Muscle of leg (tissue), 11 donors: Measurements from ENCODE around the gene PTPRJ. TPM values are rescaled to one million over a fixed set of nuclear protein-coding genes. Genes with fewer than 3 reads are reported as not detected.

Experiments
- DNase-seq: peaks from one replicate; pipeline ENCODE4 v3.0.0; 2013
- H3K27ac ChIP-seq: one replicate; pipeline ENCODE4 v1.5.1; 2013; ENCODE audit warnings: mild to moderate bottlenecking, low read length, control low read depth
- H3K27me3 ChIP-seq: one replicate; pipeline ENCODE4 v1.6.1; 2013; ENCODE audit warnings: low read length; ENCODE audit not compliant: control insufficient read depth, insufficient read depth
- H3K36me3 ChIP-seq: one replicate; pipeline ENCODE4 v1.6.1; 2013; ENCODE audit warnings: low read length; ENCODE audit not compliant: control insufficient read depth, insufficient read depth
- H3K4me1 ChIP-seq: one replicate; pipeline ENCODE4 v1.6.1; 2013; ENCODE audit warnings: low read length; ENCODE audit not compliant: control insufficient read depth, insufficient read depth
- H3K4me3 ChIP-seq: one replicate; pipeline ENCODE4 v1.5.1; 2013; ENCODE audit warnings: low read length, control low read depth
- H3K9me3 ChIP-seq: replicated peaks from 2 replicates; pipeline ENCODE4 v1.6.1; 2013; ENCODE audit warnings: low read depth, low read length; ENCODE audit not compliant: control insufficient read depth
- WGBS: methylation state at CpG from one replicate; pipeline ENCODE4 v1.1.5; 2013; ENCODE audit warnings: missing lambda C conversion rate; ENCODE audit not compliant: insufficient coverage; 5-methylcytosine and 5-hydroxymethylcytosine counted together
- polyA plus RNA-seq, 8 donors: library from polyadenylated mRNA; unstranded; fragments of 120-200 nt; gene quantifications; one replicate each; pipeline versions ENCODE4 v1.2.1 to v1.2.3, GENCODE V29; 2013; ENCODE audit warnings: inconsistent platforms in 1 of 8, low replicate concordance in 1 of 8; ENCODE audit not compliant: insufficient read length in 8 of 8, insufficient read depth in 1 of 8
- total RNA-seq: library from RNA; stranded (reverse); fragments of 120-200 nt; gene quantifications from one replicate; pipeline ENCODE4 v1.2.4, GENCODE V29; 2013

The PTPRJ gene
- total and polyA plus RNA-seq, 9 donors = 2.9 to 6.0 (median 3.6) TPM

DNA sequence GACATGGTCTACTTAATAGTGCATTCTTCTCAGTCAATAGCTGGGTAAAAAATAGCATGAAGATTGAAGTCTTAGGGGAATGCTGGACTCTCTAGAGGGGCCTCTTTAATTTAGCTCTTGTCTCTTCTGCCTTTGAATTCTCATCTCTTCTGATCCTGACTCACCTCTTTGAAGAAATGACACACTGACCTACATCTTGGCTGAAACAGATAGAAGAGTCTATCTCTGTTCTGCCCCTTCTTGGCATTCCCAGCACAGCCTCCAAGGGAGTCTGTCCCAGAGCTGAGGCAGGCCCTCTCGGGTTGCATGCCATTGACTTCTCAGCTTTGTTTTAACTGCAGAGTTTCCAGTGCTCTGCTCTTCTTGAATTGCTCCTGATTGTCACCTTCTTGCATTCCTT is 55.7 kb downstream of the PTPRJ start:
- Histone ChIP-seq H3K4me3 (no peak overlapping the region), H3K27me3 (no peaks in the 10 kb centered on the region), H3K36me3 (no peaks in the 10 kb centered on the region), H3K27ac (no peak overlapping the region), H3K9me3 (no peaks in the 10 kb centered on the region), H3K4me1 (peaks cover 22% of the 10 kb centered on the region)
- WGBS = 13% methylated on average over 1 of the region's 1 CpG
- DNase-seq = no peak

GRCh38 chr11:48036466-48036865 is 56.1 kb downstream of the PTPRJ start:
- no peak overlapping the region for H3K4me3 ChIP-seq
- peak; percentile 94 for DNase-seq
- H3K36me3 ChIP-seq = no peaks in the 10 kb centered on the region
- peaks cover 18% of the 10 kb centered on the region for H3K4me1 ChIP-seq
- no peaks in the 10 kb centered on the region for H3K27me3 ChIP-seq
- WGBS = no CpG with 5 or more reads among the region's 4 CpGs
- H3K9me3 ChIP-seq = no peaks in the 10 kb centered on the region
- peak overlapping the region; percentile 21 for H3K27ac ChIP-seq

DNA sequence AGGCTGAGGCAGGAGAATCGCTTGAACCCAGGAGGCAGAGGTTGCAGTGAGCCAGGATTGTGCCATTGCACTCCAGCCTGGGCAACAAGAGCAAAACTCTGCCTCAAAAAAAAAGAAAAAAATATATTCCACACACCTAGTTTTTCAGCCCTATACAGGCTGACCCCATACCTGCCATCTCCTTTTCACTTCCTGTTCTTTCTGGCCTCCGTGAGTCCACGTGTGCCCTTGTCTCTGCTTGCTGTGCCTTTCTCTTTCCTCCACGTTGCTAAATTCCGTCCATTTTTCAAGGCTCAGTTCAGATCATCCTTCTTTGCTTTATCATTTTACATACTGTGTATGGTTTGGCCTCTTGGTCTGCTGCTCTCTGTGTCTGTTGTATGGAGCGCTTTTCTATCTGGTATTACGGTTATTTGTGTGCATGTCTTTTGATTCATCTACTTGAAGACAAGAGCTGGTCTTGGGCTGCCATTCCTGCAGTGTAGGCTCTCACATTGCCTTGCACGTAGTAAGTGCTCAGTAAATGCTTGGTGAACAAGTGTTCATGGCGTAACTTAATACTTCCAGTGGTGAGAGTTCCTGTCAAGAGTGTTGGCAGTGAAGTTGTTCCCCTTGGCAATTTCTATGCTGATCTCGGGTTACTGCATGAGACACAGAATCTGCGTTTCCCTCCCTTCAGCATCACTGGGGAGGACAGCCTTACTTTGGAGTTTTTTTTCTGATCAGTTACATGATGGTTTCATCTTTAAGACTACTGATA is 57.5 kb downstream of the PTPRJ start:
- Histone ChIP-seq H3K4me1 (peaks cover 17% of the 10 kb centered on the region), H3K36me3 (no peaks in the 10 kb centered on the region), H3K27ac (no peak overlapping the region), H3K27me3 (no peaks in the 10 kb centered on the region), H3K4me3 (no peak overlapping the region), H3K9me3 (no peaks in the 10 kb centered on the region)
- WGBS = 90% methylated on average over 4 of the region's 11 CpGs
- peak; percentile 56 for DNase-seq

- 81% methylated on average over 8 of the region's 13 CpGs for WGBS
- H3K27ac ChIP-seq = no peak overlapping the region
- peaks cover 12% of the 10 kb centered on the region for H3K4me1 ChIP-seq
- H3K4me3 ChIP-seq = no peak overlapping the region
- no peaks in the 10 kb centered on the region for H3K9me3 ChIP-seq
- no peaks in the 10 kb centered on the region for H3K27me3 ChIP-seq
- no peaks in the 10 kb centered on the region for H3K36me3 ChIP-seq
- DNase-seq = no peak
These were observed 60.6 kb downstream of the PTPRJ start for GRCh38 chr11:48040830-48041444.

GRCh38 chr11:48041877-48042695 is 61.7 kb downstream of the PTPRJ start:
- Histone ChIP-seq H3K27me3 (no peaks in the 10 kb centered on the region), H3K27ac (no peak overlapping the region), H3K36me3 (no peaks in the 10 kb centered on the region), H3K9me3 (no peaks in the 10 kb centered on the region), H3K4me1 (peaks cover 8% of the 10 kb centered on the region), H3K4me3 (no peak overlapping the region)
- DNase-seq = no peak
- WGBS = 100% methylated on average over 2 of the region's 5 CpGs

DNA sequence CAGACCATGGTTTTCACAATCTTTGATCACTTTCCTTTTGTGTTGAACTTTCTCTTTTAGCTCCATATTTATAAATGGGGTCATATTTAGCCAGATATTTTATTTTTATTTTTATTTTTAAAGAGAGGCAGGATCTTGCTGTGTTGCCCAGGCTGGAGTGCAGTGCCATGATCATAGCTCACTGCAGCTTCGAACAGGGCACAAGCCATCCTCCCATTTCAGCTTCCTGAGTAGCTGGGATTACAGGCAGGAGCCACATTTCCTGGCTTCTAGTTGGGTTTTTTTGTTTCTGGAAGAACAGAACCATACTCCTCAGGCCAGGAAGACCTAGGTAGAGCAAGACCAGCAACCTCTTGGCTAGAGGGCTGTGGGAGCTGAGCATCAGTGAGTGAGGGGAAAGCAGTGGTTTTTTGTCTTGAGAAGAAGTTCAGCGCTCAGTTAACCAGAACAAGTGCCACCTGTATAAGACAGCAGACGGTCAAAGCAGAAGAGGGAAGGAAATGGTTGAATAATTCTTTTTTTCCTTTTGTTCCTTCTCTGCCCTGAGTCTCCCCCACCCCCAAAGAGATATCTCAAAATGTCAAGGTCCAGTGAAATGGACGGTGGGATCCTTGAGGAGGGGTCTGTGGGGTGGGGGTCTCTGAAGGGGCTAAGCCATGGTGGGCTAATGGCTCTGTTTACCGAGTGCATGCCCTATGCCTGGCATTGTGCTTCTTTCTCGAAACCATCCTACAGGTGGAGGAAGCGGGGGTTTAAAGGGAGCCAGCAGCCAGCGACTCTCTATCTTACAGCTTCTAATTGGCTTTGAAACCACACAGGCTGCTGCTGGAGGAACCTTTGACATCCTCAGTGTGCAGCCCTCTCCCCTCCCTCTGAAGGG is 63.0 kb downstream of the PTPRJ start:
- WGBS = 66% methylated on average over 5 of the region's 8 CpGs
- H3K36me3 ChIP-seq = no peaks in the 10 kb centered on the region
- no peak for DNase-seq
- no peak overlapping the region for H3K27ac ChIP-seq
- no peaks in the 10 kb centered on the region for H3K9me3 ChIP-seq
- peaks cover 4% of the 10 kb centered on the region for H3K4me1 ChIP-seq
- H3K27me3 ChIP-seq = no peaks in the 10 kb centered on the region
- no peak overlapping the region for H3K4me3 ChIP-seq

GRCh38 chr11:48043991-48044512 is 63.7 kb downstream of the PTPRJ start:
- no peak for DNase-seq
- no peaks in the 10 kb centered on the region for H3K36me3 ChIP-seq
- no peak overlapping the region for H3K4me3 ChIP-seq
- no peaks in the 10 kb centered on the region for H3K9me3 ChIP-seq
- no peak overlapping the region for H3K27ac ChIP-seq
- H3K4me1 ChIP-seq = peaks cover 6% of the 10 kb centered on the region
- WGBS = 83% methylated on average over 4 of the region's 9 CpGs
- H3K27me3 ChIP-seq = no peaks in the 10 kb centered on the region

GRCh38 chr11:48044577-48044976 is 64.2 kb downstream of the PTPRJ start:
- H3K27ac ChIP-seq = no peak overlapping the region
- H3K36me3 ChIP-seq = no peaks in the 10 kb centered on the region
- no peak overlapping the region for H3K4me3 ChIP-seq
- no peaks in the 10 kb centered on the region for H3K9me3 ChIP-seq
- H3K4me1 ChIP-seq = peaks cover 6% of the 10 kb centered on the region
- H3K27me3 ChIP-seq = no peaks in the 10 kb centered on the region
- no peak for DNase-seq
- 94% methylated on average over 3 of the region's 7 CpGs for whole genome bisulfite sequencing

GRCh38 chr11:48045536-48045935 is 65.2 kb downstream of the PTPRJ start:
- H3K36me3 ChIP-seq = no peaks in the 10 kb centered on the region
- H3K9me3 ChIP-seq = no peaks in the 10 kb centered on the region
- H3K4me3 ChIP-seq = no peak overlapping the region
- peaks cover 6% of the 10 kb centered on the region for H3K4me1 ChIP-seq
- no peak overlapping the region for H3K27ac ChIP-seq
- no peak for DNase-seq
- no peaks in the 10 kb centered on the region for H3K27me3 ChIP-seq
- 100% methylated on average over 1 of the region's 5 CpGs for WGBS
